ENCODE results near the gene HOXC12. TPM values are rescaled to one million over a fixed set of nuclear protein-coding genes. Genes with fewer than 3 reads are reported as not detected.

The HOXC12 gene
- polyA plus RNA-seq, 1 experiment: 0.06 TPM

- no peak for TF ChIP-seq CTCF (IDR thresholded peaks at IDR 0.05; ENCODE audit: insufficient read depth, low read depth, low read length)
- H3K27me3 ChIP-seq (ENCODE audit: control insufficient read depth, insufficient read depth, low read length): peaks cover 11% of the 10 kb centered on the region
- CTCF ChIA-PET: interaction anchor here (0.8 to 4.3 kb wide), 8 partner anchors 9 to 244 kb away, joined by 3 to 31 read pairs (median 6); partner anchors contain the start of genes HOXC8 and HOXC9
- no peak overlapping the region for H3K4me3 ChIP-seq (ENCODE audit: low read depth, low read length)
- no peaks in the 10 kb centered on the region; the same call in 1 of the 2 replicates for H3K36me3 ChIP-seq (ENCODE audit: control insufficient read depth, insufficient read depth, low read length)
- DNase-seq (ENCODE audit: low read depth): no peak
- POLR2A ChIA-PET: no interaction called here
Measured at GRCh38 chr12:53991077-53991460, 36.4 kb downstream of the HOXC12 start.

GRCh38 chr12:53992377-53992889 lies 37.7 kb downstream of the HOXC12 start:
- ChIA-PET CTCF (interaction anchor here (0.8 to 4.3 kb wide), 8 partner anchors 8 to 246 kb away, joined by 3 to 31 read pairs (median 6); partner anchors contain the start of gene HOXC9), POLR2A (no interaction called here)

GRCh38 chr12:53993162-53994008 lies 38.7 kb downstream of the HOXC12 start:
- ChIA-PET POLR2A (no interaction called here), CTCF (interaction anchor here (0.5 to 4.3 kb wide), 6 partner anchors 9 to 250 kb away, joined by 3 to 31 read pairs (median 4); no protein-coding TSS in a partner anchor)
- peaks cover 11% of the 10 kb centered on the region for H3K27me3 ChIP-seq (ENCODE audit: control insufficient read depth, insufficient read depth, low read length)
- no peak overlapping the region for H3K4me3 ChIP-seq (ENCODE audit: low read depth, low read length)
- TF ChIP-seq CTCF (IDR thresholded peaks at IDR 0.05; ENCODE audit: insufficient read depth, low read depth, low read length): no peak
- H3K36me3 ChIP-seq (ENCODE audit: control insufficient read depth, insufficient read depth, low read length): no peaks in the 10 kb centered on the region; the same call in 1 of the 2 replicates
- no peak for DNase-seq (ENCODE audit: low read depth)

More at GRCh38 chr12:53992377-53992889, 37.7 kb downstream of the HOXC12 start:
- no peak for DNase-seq (ENCODE audit: low read depth)
- TF ChIP-seq CTCF (IDR thresholded peaks at IDR 0.05; ENCODE audit: insufficient read depth, low read depth, low read length): no peak
- peaks cover 11% of the 10 kb centered on the region for H3K27me3 ChIP-seq (ENCODE audit: control insufficient read depth, insufficient read depth, low read length)
- no peak overlapping the region for H3K4me3 ChIP-seq (ENCODE audit: low read depth, low read length)
- no peaks in the 10 kb centered on the region; the same call in 1 of the 2 replicates for H3K36me3 ChIP-seq (ENCODE audit: control insufficient read depth, insufficient read depth, low read length)

GRCh38 chr12:53994009-53994263 lies 39.2 kb downstream of the HOXC12 start:
- Histone ChIP-seq H3K4me3 (ENCODE audit: low read depth, low read length) (no peak overlapping the region), H3K27me3 (ENCODE audit: control insufficient read depth, insufficient read depth, low read length) (peaks cover 10% of the 10 kb centered on the region), H3K36me3 (ENCODE audit: control insufficient read depth, insufficient read depth, low read length) (no peaks in the 10 kb centered on the region; the same call in 1 of the 2 replicates)
- DNase-seq (ENCODE audit: low read depth): no peak
- ChIA-PET CTCF (interaction anchor here (4.3 kb wide), 1 partner anchor 214 kb away, joined by 31 read pairs; no protein-coding TSS in a partner anchor), POLR2A (no interaction called here)
- TF ChIP-seq CTCF (IDR thresholded peaks at IDR 0.05; ENCODE audit: insufficient read depth, low read depth, low read length): no peak

- Histone ChIP-seq H3K27me3 (ENCODE audit: control insufficient read depth, insufficient read depth, low read length) (peaks cover 10% of the 10 kb centered on the region), H3K36me3 (ENCODE audit: control insufficient read depth, insufficient read depth, low read length) (no peaks in the 10 kb centered on the region; the same call in 1 of the 2 replicates), H3K4me3 (ENCODE audit: low read depth, low read length) (no peak overlapping the region)
- TF ChIP-seq CTCF (IDR thresholded peaks at IDR 0.05; ENCODE audit: insufficient read depth, low read depth, low read length): no peak
- no peak for DNase-seq (ENCODE audit: low read depth)
- ChIA-PET CTCF (no interaction called here), POLR2A (no interaction called here)
Measured at GRCh38 chr12:53994264-53995001, 39.7 kb downstream of the HOXC12 start.

Data from BJ (cell line).